HTERT RPE-1 (cell line): ENCODE results near the gene BMP7.
"Not testable (repeated sequence)": the region's sequence is repeated elsewhere in the genome, so short reads cannot be mapped to it uniquely, and the experiment has no call there.

Experiments used
- in situ Hi-C: fragments of 300-500 bp; cut with MboI; formaldehyde crosslinking; loops from 4 replicates; pipeline ENCODE4 v1.14.3; 2020; ENCODE audit warnings: low sequenced_read_pairs

The BMP7 gene

DNA sequence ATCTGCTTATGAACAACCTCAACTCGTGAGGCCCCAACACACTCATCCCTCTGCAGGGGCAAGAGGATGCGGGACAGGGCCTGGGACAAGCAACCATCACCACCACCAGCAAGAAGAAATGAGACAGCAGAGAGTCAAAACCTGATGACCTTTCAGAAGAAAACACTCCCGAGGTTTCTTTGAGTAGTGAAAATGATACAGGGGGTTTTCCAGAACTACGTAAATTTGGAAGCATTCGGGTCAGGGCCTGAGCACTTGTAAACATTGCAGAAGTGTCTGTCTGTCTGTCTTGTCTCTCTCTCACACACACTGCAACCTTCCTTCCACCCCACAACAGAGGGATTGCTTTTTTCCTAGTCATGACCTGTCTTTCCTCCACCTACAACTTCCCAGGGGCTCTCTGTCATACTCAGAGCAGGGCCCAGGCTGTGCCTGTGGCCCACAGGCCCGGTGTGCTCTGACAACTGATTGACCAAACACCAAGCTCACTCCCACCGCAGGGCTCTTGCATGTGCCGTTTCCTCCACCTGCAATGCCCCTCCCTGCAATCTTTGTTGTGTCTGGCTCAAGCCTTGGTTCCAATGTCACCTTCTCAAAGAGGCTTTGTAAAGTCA, 90.9 kb downstream of the BMP7 start:
- in situ Hi-C loops = no loop called here

DNA sequence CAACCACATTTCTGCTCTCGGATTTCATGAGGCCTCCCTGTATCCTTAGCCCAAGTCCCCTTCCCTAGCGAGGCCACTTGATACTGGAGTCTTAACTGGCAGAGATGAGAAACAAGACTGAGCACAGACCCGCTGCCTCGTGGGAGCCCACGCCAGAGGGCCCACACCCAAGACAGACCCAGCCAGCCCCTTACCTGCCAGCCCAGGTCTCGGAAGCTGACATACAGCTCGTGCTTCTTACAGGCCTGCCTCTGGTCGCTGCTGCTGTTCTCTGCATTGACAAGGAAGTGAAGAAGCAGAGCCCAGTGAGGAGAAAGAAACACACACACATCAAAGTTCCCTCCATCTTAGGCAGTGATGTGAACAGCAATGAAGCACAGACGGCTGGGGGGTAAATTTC, 91.7 kb downstream of the BMP7 start:
- in situ Hi-C loops = no loop called here

DNA sequence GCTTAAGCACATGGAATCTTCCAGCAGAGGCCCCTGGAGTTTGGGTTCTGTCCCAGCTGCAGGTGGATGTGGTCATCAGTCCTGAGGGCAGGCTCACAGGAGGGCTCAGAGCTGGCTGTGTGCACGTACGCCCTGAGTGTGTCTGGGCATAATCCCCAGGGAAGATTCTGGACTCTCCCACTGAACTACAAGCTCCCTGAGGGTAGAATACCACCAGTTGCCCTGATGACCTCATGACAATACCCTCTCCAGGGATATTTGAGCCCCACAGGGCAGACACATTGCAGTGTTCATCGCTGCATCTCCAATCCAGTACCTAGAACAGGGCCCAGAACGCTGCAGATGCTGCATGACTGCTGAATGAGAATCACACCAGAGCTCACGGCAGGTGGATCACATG, 92.5 kb downstream of the BMP7 start:
- in situ Hi-C loops = no loop called here

DNA sequence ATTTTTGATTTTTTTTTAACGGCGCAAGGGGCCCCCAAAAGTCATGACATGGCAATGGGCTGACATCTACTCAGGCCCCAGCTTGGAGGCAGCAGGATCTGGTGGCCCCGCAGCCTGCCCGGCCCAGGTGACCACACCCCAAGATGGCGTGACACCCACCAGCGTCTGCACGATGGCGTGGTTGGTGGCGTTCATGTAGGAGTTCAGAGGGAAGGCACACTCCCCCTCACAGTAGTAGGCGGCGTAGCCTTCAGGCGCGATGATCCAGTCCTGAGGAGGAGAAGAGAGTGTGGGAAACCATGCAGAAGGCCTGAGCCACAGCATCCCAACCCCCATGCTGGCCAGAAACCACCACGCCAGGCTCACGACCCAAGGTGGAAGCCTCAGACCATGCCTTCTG, 93.4 kb downstream of the BMP7 start:
- in situ Hi-C loops = no loop called here

DNA sequence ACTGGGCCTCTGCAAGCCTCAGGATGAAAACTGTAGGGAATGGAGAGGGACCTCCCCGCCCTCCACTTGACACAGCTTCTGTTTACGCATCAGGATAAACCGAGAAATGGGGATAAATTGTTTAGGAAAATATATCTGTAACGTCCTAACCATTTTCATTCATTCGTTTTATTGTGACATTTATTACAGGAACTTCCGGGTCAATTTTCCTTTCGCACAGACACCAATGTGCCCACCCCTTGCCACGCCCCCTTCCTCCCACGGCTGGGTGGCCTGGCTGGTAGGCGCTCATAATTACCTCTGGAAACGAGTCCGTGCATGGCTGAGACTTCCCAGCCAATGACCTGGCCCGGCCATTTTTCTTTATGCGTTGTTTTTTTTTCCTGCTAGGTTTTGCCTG, 96.1 kb downstream of the BMP7 start:
- in situ Hi-C loops = no loop called here

DNA sequence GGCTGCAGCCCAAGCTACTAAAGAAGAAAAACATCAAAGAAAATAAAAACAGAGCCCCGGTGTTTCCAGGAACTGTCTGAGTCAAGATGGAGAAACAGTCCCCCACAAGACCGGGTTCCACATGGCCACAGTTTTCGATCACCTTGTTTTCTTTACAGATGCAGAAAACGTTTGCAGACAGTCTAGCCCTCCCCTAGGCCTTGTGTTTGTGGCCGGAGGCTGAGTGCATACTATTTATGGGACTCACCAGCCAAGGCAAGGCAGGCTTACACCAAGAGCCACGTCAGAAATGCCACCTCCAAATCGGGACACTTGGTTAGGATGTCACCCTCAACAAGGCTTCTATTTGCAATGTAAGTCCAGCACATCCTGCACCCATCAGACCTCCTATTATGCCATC, 97.3 kb downstream of the BMP7 start:
- in situ Hi-C loops = no loop called here

DNA sequence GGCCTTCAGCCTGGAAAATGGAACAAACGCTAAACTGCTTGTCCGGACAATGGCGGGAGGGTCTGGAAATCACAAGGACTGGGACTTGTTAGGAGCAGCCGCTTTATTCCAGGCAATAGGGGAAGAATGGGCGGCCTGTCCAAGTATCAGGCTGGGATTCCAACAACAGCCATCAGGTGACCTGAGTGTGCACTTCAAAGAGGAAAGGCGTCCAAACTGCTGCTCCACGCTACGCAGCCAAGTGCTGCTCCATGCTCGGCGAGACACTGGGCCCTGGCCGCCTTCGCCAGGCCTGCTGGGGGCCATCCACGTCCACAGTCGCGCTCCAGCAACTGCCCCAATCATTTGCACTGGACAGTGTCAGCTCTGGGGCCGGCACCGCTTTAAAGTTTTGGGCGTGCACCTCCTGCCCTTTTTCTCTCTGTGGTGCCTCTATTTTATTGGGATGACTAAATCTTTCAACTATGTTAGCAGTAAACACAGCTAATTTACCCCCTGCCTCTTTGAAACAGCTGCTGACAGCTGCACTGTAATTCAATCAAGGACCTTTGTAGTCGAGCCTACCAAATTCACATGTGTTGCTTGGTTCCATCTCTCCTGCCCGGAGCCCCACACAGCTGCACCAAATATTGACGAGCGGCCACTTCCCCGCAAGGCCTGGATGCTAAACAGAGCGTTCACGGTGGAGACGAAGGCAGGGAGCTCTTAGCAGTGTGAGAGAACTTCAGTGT, 98.3 kb downstream of the BMP7 start:
- in situ Hi-C loops = no loop called here

DNA sequence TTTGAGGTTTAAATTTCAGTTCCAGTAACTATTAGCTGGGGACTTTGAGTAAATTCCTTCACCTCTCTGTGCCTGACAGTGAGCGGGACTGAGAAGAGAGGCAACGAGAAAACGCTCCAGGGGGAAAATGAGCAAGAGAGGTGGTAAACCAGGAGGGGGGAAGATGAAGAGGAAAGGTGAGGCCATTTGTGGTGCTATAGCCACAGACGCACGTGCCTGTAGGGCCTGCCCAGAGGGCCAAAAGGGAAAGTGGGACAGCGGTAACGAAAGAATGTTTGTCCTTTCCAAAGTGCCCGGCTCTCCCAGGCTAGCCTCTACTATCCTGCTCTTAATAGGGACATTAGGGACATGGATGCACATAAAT, 99.2 kb downstream of the BMP7 start:
- in situ Hi-C loops = no loop called here

DNA sequence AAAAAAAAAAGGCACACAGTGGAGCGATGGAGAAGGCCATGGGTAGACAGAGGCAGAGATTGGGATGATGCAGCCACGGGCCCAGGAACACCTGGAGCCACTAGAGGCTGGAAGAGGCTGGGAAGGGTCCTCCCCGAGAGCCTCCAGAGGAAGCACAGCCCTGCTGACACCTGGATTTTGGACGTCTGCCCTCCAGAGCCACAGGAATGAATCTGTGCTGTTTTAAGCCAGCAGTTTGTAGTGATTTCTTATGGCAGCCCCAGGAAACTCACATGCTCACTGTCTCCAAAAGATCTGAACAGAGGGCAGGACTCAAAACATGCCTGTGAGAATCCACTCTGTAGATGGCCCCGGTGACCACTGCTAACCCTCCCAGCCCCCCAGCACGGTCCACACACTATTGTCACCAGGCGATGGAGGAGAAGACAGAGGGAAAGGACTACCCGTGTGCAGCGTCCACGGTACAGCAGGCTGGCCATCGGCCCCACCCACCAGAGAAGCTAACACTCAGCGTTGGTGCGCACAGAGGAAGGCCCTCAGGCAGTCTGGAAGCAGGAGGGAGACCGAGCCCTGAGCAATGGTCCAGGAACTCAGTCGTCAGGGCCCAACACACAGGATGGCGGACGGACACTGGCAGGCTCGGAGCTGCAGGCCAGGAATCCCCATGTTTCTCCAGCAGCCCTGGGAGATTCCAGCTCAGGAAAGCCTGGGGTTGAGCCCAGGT, 99.7 kb downstream of the BMP7 start:
- in situ Hi-C loops = no loop called here

DNA sequence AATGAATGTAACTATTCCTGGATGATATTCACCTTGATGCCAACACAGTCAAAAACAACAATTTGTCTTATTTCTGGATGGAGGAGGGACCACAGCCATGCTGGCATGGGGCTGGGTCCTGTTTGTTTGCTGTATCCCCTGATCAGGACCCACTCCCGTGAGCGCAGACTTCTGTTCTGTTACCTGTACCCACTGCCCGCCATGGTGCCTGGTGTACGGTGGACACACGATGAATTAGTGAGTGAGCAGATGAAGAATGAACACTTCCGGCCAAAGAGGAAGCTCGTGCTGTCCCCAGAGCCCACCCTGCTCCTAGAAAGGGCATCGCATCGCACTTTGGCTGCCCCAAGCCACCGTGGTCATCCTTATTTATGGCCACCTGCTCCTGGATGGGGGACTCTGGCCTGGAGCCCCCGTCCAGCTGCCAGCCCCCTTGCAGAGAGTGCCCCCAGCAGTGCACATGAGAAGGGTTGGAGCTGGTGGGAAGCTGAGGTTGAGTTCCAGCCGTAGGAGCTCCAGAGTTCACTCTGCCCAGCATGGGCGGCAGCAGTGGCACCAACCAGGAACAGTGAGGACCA, 100.9 kb downstream of the BMP7 start:
- in situ Hi-C loops = no loop called here

DNA sequence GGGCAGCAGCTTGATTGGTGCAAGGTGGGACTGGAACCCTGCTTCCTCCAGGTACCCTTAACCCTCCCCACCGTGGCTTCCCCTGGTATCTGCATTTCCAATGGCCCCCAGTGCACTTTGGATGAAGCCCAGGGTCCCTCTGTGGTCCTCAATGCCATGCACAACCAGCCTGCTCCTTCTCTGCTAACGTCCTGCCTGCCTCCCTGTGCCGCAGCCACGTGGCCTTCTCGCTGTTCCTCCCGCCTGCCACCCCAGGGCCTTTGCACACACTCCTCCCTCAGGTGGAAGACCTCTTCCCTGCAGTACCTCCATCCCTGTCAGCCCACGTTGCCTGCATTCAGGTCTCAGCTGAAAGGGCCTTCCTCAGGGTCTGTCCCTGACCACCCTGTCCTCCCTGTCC, 101.6 kb downstream of the BMP7 start:
- in situ Hi-C loops = no loop called here

DNA sequence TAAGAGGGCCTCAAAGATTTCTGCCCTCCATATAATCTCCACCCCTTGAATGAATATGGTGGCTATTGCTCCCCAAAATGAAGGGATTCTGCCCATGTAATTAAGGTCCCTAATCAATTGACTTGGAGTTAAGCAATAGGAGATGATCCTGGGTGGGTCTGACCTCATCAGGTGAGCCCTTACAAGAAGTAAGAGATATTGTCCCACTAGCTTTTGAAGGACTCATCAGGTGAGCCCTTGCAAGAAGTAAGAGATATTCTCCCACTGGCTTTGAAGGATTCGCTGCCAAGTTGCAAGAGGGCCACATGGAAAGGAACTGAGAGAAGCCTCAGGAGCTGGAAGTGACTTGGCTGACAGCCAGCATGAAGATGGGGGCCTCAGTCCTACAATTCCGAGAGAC, 103.4 kb downstream of the BMP7 start:
- in situ Hi-C loops = no loop called here

DNA sequence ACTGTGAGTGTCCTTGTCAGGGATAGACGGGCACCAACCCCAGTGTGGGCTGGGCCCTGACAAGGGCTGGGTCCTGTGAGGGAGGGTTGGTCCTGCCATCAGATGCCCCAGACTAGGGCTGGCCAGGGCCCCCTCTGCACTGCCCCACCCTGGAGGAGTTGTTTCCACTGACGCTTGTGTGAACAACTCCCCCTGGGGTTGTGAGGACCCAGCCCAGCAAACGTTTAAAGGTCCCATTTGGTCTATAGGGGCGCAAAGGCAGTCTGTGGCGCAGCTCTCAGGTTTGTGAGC, 104.1 kb downstream of the BMP7 start:
- in situ Hi-C loops = no loop called here

DNA sequence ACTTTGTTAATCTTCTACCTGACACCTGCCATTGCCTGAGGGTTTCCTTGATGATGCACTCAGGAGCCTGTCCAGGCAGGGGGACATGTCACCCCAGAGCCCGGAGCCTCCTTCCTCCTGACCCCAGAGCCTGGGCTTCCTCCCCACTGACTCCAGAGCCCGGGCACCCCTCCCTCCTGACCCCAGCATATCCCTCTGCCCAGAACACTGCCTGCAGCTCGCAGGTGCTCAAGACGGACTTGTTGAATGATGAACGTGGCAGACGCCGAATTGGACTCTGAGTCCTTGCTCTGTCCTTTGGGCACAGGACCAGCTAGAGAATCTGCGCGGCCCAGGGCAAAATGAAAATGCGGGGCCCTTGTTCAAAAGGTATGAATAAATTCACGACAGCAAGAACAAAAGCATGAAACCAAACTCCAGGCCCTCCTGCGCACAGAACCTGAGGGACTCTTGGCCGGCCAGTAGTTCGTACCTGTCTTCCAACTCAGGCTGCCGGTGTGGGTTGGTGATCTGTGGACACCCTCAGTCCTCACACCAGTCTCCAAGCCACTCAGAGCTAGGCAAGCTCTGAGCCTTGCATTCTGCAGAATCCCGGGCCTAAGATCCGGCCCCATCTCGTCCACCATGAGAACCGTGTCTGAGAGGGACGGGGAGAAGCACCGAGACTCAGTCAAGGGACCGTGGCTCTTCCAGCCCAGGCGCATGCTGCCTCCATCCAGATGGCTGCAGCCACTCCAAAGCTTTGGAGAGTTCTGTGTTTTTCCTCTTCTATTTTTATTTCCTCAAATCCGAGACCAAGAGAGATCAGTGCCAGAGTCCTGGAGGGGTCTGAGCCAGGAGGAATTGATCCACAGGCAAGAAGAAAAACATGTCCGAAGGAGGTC, 104.7 kb downstream of the BMP7 start:
- in situ Hi-C loops = no loop called here

DNA sequence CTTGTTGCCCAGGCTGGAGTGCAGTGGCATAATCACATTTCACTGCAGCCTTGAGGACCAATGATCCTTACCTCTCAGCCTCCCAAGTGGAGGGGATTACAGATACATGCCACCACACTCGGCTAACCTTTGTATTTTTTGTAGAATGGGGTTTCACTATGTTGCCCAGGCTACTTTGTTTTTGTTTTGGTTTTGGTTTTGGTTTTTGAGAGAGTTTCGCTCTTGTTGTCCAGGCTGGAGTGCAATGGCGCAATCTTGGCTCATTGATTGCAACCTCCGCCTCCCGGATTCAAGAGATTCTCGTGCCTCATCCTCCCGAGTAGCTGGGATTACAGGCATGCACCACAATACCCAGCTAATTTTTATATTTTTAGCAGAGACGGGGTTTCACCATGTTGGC, 105.5 kb downstream of the BMP7 start:
- in situ Hi-C loops = no loop called here

DNA sequence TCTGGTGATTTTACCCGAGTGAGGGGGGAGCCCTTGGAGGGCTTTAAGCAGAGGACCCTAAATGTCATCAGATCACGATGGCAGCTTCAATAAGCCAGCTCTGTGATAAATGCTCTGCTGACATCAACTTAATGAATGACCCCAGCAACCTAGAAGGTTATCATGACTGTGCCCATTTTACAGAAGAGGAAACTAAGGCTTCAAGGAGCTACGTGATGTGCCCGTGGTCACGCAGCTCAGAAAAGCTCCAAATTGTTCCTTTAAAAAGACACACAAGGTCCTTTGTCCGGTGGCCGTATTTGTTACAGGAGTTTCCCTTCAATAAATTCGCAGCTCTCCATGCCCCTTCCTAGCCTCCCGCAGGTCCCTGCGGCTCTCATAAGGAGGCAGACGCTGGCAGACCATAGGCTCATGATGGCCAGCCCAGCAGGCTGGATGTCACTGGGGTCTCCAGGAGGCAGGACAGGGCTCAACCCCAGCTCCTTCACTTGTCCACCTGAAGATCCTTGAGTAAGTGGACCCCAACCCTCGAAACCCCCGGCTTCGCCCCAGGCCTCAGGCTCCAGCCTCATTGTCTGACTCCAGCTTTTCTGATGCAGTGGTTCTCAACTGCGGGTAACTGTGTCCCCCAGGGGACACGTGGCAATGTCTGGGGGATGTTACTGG, 106.4 kb downstream of the BMP7 start:
- in situ Hi-C loops = no loop called here

DNA sequence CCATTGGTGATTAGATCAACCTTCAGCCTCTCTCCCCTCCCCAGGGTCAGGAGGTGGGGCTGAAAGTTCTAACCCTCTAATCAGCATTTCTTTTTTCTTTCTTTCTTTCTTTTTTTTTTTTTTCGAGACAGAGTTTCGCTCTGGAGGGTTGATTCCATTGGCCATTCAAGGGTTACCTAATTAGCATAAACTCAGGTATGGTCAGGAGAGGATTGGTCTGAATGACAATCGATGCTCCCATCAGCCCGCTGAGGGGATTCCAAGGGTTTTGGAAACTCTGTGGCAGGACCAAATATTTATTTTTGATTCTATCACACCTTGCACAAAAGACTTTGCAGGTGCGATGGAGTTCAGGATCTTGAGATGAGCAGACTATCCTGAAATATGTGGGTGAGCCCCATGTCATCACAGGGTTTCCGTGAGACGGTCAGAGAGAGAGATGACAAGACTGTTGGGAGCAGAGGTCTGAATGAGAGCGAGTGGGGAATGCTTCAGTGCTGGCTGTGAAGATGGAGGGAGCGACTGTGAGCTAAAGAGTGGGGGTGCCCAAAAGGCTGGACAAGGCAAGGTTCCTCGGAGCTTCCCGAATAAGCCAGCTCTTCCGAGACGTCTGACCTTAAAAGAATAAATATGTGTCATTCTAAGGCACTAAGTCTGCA, 107.1 kb downstream of the BMP7 start:
- in situ Hi-C loops = no loop called here

DNA sequence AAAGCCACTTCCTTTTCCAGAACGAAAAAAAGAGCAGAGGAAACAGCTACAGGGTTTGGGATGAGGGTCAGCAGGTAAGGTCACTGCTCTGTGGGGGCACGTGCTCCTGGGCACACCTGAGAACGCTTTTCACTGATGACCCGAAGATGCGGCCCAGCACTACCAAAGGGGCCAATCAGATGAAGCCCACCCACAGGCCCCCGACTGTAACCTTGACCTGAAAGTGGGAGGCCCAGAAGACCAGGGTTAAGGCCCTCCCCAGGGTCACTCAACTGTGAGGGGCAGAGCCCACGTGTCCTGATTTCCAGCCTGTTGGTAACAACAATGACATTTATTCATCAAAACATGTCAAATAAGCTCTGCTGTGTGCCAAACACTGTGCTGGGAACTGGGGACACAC, 108.0 kb downstream of the BMP7 start:
- in situ Hi-C loops = no loop called here

DNA sequence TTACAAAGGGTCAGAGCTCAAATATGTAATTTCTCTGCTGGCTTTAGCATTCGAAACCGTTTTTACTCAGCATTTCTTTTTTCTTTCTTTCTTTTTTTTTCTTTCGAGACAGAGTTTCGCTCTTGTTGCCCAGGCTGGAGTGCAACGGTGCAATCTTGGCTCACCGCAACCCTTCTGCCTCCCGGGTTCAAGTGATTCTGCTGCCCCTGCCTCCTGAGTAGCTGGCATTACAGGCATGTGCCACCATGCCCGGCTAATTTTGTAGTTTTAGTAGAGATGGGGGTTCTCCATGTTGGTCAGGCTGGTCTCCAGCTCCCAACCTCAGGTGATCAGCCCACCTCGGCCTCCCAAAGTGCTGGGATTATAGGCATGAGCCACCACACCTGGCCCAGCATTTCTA, 108.7 kb downstream of the BMP7 start:
- in situ Hi-C loops = not testable (repeated sequence)

DNA sequence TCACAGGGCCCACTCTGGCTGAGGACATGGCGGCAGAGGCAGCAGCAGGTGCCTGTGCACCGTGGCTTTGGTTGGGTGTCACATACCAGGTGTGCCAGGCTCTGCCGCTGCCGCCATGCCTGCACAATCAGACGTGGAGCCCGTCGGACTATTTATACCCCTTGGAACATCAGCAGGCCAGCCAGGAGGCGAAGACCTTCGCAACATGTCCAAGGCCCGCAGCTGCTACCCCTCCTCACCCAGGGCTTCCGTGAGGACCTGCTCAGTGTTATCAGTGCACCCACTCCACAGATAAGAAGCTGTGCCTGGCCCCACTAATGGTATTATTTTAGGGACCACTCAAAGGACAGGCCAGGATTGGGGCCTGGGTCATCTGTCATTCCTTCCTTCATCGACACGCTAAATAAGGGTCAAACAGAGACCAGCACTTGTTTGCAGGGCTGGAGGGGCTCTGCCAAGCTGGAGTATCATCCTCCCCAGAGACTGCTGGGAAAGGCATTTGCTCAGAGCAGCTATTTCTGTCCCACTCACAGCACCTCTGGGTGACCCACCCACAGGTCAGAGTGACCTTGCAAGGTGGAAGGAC, 109.2 kb downstream of the BMP7 start:
- in situ Hi-C loops = no loop called here
